ENCODE measurements around the gene EPN1. TPM values are rescaled to one million over a fixed set of nuclear protein-coding genes. Genes with fewer than 3 reads are reported as not detected.

Gene EPN1
- total and polyA plus RNA-seq, 9 of the 15 experiments (the other 6 are each of a cell fraction or from before 2014, with no cell fraction given): 0.08 to 138 (median 12.7) TPM

GRCh38 chr19:55672418-55672817 is 2.6 kb upstream of the EPN1 start (continued):
- TF ChIP-seq SREBF1 (IDR thresholded peaks at IDR 0.05; ENCODE audit: borderline replicate concordance, low read depth, low read length) (no peak), ZNF668 (CRISPR knock-in tag; IDR thresholded peaks at IDR 0.05) (no peak), ZNF143 (CRISPR knock-in tag; IDR thresholded peaks at IDR 0.05) (no peak), TAL1 (IDR thresholded peaks at IDR 0.05) (peak; percentile 64), GTF2E2 (tag; IDR thresholded peaks at IDR 0.05) (no peak), GABPB1 (CRISPR knock-in tag; IDR thresholded peaks at IDR 0.05) (no peak), ZNF780A (CRISPR knock-in tag; IDR thresholded peaks at IDR 0.05) (no peak), HBP1 (CRISPR knock-in tag; IDR thresholded peaks at IDR 0.05) (no peak), IRF2 (CRISPR knock-in tag; IDR thresholded peaks at IDR 0.05) (no peak), CHD1 (IDR thresholded peaks at IDR 0.05; ENCODE audit: low read length) (no peak), ZNF24 (IDR thresholded peaks at IDR 0.05) (no peak), ARID1B (IDR thresholded peaks at IDR 0.05) (peak; percentile 82), U2AF2 (optimal IDR thresholded peaks at IDR 0.05; ENCODE audit: low read depth, low read length) (no peak), ZNF77 (CRISPR knock-in tag; IDR thresholded peaks at IDR 0.05) (no peak), ZNF79 (CRISPR knock-in tag; IDR thresholded peaks at IDR 0.05; ENCODE audit: low read depth) (no peak), ETV1 (tag; conservative IDR thresholded peaks at IDR 0.05; ENCODE audit: low read depth) (peak; percentile 56; the same call in 1 of the 2 replicates), RBM39 (optimal IDR thresholded peaks at IDR 0.05; ENCODE audit: low read depth, low read length) (no peak), MTA2 (IDR thresholded peaks at IDR 0.05; ENCODE audit: low read depth) (0 out of 2 replicates have a peak, but pooled peaks have one; percentile 34), ZNF766 (CRISPR knock-in tag; conservative IDR thresholded peaks at IDR 0.05) (no peak), POLR2A (conservative IDR thresholded peaks at IDR 0.05) (no peak), CREB1 (IDR thresholded peaks at IDR 0.05) (0 out of 2 replicates have a peak, but pooled peaks have one; percentile 10), CREB1 (CRISPR knock-in tag; IDR thresholded peaks at IDR 0.05) (no peak), MEIS2 (IDR thresholded peaks at IDR 0.05; ENCODE audit: partially characterized antibody) (no peak), SMAD1 (IDR thresholded peaks at IDR 0.05; ENCODE audit: low read depth, low read length, partially characterized antibody) (no peak)
- TF ChIP-seq, protein P1, sequence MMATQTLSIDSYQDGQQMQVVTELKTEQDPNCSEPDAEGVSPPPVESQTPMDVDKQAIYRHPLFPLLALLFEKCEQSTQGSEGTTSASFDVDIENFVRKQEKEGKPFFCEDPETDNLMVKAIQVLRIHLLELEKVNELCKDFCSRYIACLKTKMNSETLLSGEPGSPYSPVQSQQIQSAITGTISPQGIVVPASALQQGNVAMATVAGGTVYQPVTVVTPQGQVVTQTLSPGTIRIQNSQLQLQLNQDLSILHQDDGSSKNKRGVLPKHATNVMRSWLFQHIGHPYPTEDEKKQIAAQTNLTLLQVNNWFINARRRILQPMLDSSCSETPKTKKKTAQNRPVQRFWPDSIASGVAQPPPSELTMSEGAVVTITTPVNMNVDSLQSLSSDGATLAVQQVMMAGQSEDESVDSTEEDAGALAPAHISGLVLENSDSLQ (IDR thresholded peaks at IDR 0.05): no peak
- TF ChIP-seq, protein P2, sequence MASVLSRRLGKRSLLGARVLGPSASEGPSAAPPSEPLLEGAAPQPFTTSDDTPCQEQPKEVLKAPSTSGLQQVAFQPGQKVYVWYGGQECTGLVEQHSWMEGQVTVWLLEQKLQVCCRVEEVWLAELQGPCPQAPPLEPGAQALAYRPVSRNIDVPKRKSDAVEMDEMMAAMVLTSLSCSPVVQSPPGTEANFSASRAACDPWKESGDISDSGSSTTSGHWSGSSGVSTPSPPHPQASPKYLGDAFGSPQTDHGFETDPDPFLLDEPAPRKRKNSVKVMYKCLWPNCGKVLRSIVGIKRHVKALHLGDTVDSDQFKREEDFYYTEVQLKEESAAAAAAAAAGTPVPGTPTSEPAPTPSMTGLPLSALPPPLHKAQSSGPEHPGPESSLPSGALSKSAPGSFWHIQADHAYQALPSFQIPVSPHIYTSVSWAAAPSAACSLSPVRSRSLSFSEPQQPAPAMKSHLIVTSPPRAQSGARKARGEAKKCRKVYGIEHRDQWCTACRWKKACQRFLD (CRISPR knock-in tag; IDR thresholded peaks at IDR 0.05): peak; percentile 50; the same call in 1 of the 2 replicates
- TF ChIP-seq, protein P3, sequence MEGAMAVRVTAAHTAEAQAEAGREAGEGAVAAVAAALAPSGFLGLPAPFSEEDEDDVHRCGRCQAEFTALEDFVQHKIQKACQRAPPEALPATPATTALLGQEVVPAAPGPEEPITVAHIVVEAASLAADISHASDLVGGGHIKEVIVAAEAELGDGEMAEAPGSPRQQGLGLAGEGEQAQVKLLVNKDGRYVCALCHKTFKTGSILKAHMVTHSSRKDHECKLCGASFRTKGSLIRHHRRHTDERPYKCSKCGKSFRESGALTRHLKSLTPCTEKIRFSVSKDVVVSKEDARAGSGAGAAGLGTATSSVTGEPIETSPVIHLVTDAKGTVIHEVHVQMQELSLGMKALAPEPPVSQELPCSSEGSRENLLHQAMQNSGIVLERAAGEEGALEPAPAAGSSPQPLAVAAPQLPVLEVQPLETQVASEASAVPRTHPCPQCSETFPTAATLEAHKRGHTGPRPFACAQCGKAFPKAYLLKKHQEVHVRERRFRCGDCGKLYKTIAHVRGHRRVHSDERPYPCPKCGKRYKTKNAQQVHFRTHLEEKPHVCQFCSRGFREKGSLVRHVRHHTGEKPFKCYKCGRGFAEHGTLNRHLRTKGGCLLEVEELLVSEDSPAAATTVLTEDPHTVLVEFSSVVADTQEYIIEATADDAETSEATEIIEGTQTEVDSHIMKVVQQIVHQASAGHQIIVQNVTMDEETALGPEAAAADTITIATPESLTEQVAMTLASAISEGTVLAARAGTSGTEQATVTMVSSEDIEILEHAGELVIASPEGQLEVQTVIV (CRISPR knock-in tag; IDR thresholded peaks at IDR 0.05; ENCODE audit: borderline replicate concordance): no peak
